Right lobe of liver (tissue), 4 donors: ENCODE data around the gene ENGASE.

Experiments
- POLR2A ChIP-seq: fragments of 450-650 bp; IDR thresholded peaks from one replicate; pipeline ENCODE4 v1.6.1; 2017; ENCODE audit warnings: antibody characterized with exemption, mild to moderate bottlenecking
- TF ChIP-seq, protein P1 (sequence below), 4 donors: fragments of 200-600 bp in 3 of 4; fragments of 450-650 bp in 1 of 4; IDR thresholded peaks; one replicate each; pipeline versions ENCODE4 v1.5.1 to v1.8.0; 2016 to 2022; ENCODE audit warnings: antibody characterized with exemption in 4 of 4, mild to moderate bottlenecking in 2 of 4
- donor health status: DM: no; HTN: no; CAD: no.
- donor health status: DM: no; HTN: no; CAD: no.
- donor health status: DM: no; HTN: yes; CAD: no.

DNA sequence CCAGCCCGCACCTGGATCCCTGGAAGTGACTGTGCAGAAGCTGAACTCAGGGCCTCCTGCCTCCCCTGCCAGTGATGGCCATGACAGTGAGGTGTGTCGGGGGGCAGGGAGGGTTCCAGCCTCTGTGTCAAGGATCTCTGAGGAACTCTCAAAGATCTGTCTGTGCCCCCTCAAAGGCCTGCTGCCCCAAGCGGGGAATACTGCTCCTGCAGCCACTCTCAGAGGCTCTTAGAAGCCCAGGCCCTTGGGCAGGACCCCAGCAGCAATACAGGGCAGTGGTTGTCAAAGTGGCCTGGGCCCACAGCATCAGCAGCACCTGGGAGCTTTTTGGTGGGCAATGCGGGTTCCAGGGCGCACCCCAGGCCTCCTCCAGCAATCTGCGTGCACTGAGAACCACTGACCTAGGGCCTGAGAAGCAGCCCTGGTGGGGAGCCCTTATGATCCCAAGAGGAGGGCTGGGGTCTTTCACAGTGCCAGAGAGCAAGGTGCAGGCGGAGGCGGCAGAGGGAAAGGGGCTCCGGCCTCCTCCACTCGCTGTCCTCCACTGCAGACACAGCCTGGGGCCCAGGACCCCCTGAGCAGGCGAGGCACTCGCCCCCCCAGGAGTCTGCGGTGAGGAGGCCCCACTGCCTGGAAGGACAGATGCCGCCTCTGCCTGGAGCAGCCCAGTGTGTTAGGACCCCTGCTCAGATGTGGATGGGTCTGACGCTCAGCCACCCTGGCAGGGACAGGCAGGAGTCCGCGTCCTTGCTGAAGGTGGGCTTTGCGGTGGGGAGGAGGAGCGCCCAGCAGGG lies 42.1 kb downstream of the ENGASE start:
- TF ChIP-seq, protein P1, sequence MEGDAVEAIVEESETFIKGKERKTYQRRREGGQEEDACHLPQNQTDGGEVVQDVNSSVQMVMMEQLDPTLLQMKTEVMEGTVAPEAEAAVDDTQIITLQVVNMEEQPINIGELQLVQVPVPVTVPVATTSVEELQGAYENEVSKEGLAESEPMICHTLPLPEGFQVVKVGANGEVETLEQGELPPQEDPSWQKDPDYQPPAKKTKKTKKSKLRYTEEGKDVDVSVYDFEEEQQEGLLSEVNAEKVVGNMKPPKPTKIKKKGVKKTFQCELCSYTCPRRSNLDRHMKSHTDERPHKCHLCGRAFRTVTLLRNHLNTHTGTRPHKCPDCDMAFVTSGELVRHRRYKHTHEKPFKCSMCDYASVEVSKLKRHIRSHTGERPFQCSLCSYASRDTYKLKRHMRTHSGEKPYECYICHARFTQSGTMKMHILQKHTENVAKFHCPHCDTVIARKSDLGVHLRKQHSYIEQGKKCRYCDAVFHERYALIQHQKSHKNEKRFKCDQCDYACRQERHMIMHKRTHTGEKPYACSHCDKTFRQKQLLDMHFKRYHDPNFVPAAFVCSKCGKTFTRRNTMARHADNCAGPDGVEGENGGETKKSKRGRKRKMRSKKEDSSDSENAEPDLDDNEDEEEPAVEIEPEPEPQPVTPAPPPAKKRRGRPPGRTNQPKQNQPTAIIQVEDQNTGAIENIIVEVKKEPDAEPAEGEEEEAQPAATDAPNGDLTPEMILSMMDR (IDR thresholded peaks at IDR 0.05), result no peak
- TF ChIP-seq POLR2A, result no peak
